Endothelial cell of umbilical vein (primary cell): ENCODE measurements around the gene ZBTB7A. TPM values are rescaled to one million over a fixed set of nuclear protein-coding genes. Genes with fewer than 3 reads are reported as not detected.

Experiments
- BruUV-seq: library from RNA; stranded (reverse); fragments of 400-500 nt; replicated peaks from 2 replicates; lab custom pipeline; 2021; lab: Mats Ljungman, UMichigan
- CTCF ChIA-PET: fragments of 300-600, 350-600 bp; sonication (Branson Sonifier 250); formaldehyde crosslinking; loops from one replicate; lab custom pipeline; 2021; ENCODE audit warnings: antibody characterized with exemption, inconsistent platforms; lab: Charles Lee
- POLR2A ChIA-PET: fragments of 300-600, 350-600 bp; sonication (Branson Sonifier 250); formaldehyde crosslinking; loops from one replicate; lab custom pipeline; 2021; ENCODE audit warnings: antibody characterized with exemption, inconsistent platforms; lab: Charles Lee
- DNase-seq: peaks from one replicate; pipeline ENCODE4 v3.0.0-alpha.2; 2011; ENCODE audit warnings: low read depth, low spot score
- FAIRE-seq: peaks from 2 replicates; lab custom pipeline; 2011; peaks lifted over from hg19 to GRCh38; lab: Jason Lieb, UNC
- H2AFZ ChIP-seq: 2 replicates; pipeline ENCODE4 v1.6.0; 2012; ENCODE audit warnings: low read depth, low read length, control low read depth, inconsistent platforms
- H3K27ac ChIP-seq: 2 replicates; pipeline ENCODE4 v1.5.1; 2011; ENCODE audit warnings: low read depth, mild to moderate bottlenecking, control low read depth, low read length, moderate library complexity; ENCODE audit not compliant: insufficient read depth
- H3K27me3 ChIP-seq, 2 experiments: 2 replicates each; pipeline versions ENCODE4 v1.6.0 to v1.6.1; 2011; ENCODE audit warnings: low read length in 2 of 2, mixed read lengths in 1 of 2; ENCODE audit not compliant: control insufficient read depth in 2 of 2, insufficient read depth in 2 of 2
- H3K36me3 ChIP-seq, 2 experiments: 2 replicates in 1 of 2; 3 replicates in 1 of 2; pipeline ENCODE4 v1.5.1; 2011; ENCODE audit warnings: low read length in 2 of 2, mild to moderate bottlenecking in 1 of 2, moderate library complexity in 1 of 2; ENCODE audit not compliant: control insufficient read depth in 2 of 2, insufficient read depth in 2 of 2; ENCODE audit errors: extremely low read depth in 1 of 2
- H3K4me1 ChIP-seq: 3 replicates; pipeline ENCODE4 v1.5.1; 2011; ENCODE audit warnings: mild to moderate bottlenecking, low read length; ENCODE audit not compliant: control insufficient read depth, insufficient read depth; ENCODE audit errors: extremely low read depth
- H3K4me2 ChIP-seq: 2 replicates; pipeline ENCODE4 v1.6.1; 2011; ENCODE audit warnings: low read length, control low read depth, mixed read lengths; ENCODE audit not compliant: insufficient read depth
- H3K4me3 ChIP-seq, 3 experiments: fragments of 200-600 bp in 1 of 3; sonication (generic), shearing (Covaris generic) in 1 of 3; replicated peaks in 1 of 3; 2 replicates each; pipeline ENCODE4 v1.5.1; 2011 to 2016; ENCODE audit warnings: control low read depth in 3 of 3, low read length in 3 of 3, mild to moderate bottlenecking in 2 of 3, inconsistent platforms in 1 of 3, low read depth in 1 of 3, moderate library complexity in 1 of 3; ENCODE audit not compliant: insufficient read depth in 1 of 3
- H3K79me2 ChIP-seq: 2 replicates; pipeline ENCODE4 v1.6.0; 2012; ENCODE audit warnings: low read length, inconsistent platforms; ENCODE audit not compliant: control insufficient read depth, insufficient read depth
- H3K9ac ChIP-seq: replicated peaks from 2 replicates; pipeline ENCODE3; 2011; ENCODE audit warnings: low read length, control low read depth; ENCODE audit not compliant: insufficient read depth; ENCODE audit errors: extremely low read depth
- H3K9me1 ChIP-seq: replicated peaks from 3 replicates; pipeline ENCODE4 v1.6.0; 2011; ENCODE audit warnings: mild to moderate bottlenecking, low read length; ENCODE audit not compliant: control insufficient read depth, insufficient read depth; ENCODE audit errors: extremely low read depth
- H3K9me3 ChIP-seq: replicated peaks from 2 replicates; pipeline ENCODE4 v1.5.1; 2012; ENCODE audit warnings: low read length, inconsistent platforms; ENCODE audit not compliant: control insufficient read depth, insufficient read depth
- H4K20me1 ChIP-seq: replicated peaks from 2 replicates; pipeline ENCODE3; 2011; ENCODE audit warnings: mild to moderate bottlenecking, low read length; ENCODE audit not compliant: control insufficient read depth, insufficient read depth; ENCODE audit errors: extremely low read depth
- CTCF ChIP-seq, 2 donors: IDR thresholded peaks; 1 replicate in 1 of 2; 2 replicates in 1 of 2; pipeline ENCODE4 v1.5.1; 2011; ENCODE audit warnings: low read length in 2 of 2, mild to moderate bottlenecking in 2 of 2, moderate library complexity in 2 of 2, control low read depth in 1 of 2, inconsistent platforms in 1 of 2, low read depth in 1 of 2; ENCODE audit not compliant: insufficient read depth in 1 of 2; ENCODE audit errors: extremely low read depth in 1 of 2
- EZH2 ChIP-seq: IDR thresholded peaks from 2 replicates; pipeline ENCODE4 v1.6.1; 2012; ENCODE audit warnings: borderline replicate concordance, low read depth, mild to moderate bottlenecking, moderate library complexity, low read length, inconsistent platforms; ENCODE audit not compliant: severe bottlenecking
- FOS ChIP-seq: IDR thresholded peaks from 2 replicates; pipeline ENCODE4 v1.6.1; 2011; ENCODE audit warnings: mild to moderate bottlenecking, low read length, moderate library complexity, borderline replicate concordance; ENCODE audit not compliant: insufficient read depth
- GATA2 ChIP-seq: IDR thresholded peaks from 2 replicates; pipeline ENCODE4 v1.7.0; 2011; ENCODE audit warnings: low read depth, mild to moderate bottlenecking, moderate library complexity, mixed read lengths, low read length; ENCODE audit not compliant: insufficient read length, insufficient read depth
- JUN ChIP-seq: IDR thresholded peaks from 2 replicates; pipeline ENCODE4 v1.6.1; 2011; ENCODE audit warnings: borderline replicate concordance, low read depth; ENCODE audit not compliant: insufficient read length, insufficient read depth
- MAX ChIP-seq: IDR thresholded peaks from 2 replicates; pipeline ENCODE4 v1.6.1; 2011; ENCODE audit not compliant: insufficient read depth, insufficient read length
- MYC ChIP-seq: IDR thresholded peaks from one replicate; pipeline ENCODE4 v1.6.1; 2011; ENCODE audit warnings: mild to moderate bottlenecking, low read depth, low read length
- POLR2A ChIP-seq: IDR thresholded peaks from 2 replicates; pipeline ENCODE4 v1.6.1; 2012; ENCODE audit warnings: low read depth, mild to moderate bottlenecking, control low read depth, low read length
- POLR2AphosphoS5 ChIP-seq: IDR thresholded peaks from 2 replicates; pipeline ENCODE4 v1.6.1; 2012; ENCODE audit warnings: low read depth, mild to moderate bottlenecking, control low read depth, low read length, moderate library complexity; ENCODE audit not compliant: insufficient read depth
- dilution Hi-C: fragments of 300-500 bp; cut with MboI; formaldehyde crosslinking; loops from one replicate; pipeline ENCODE4 v1.15.0; 2019; ENCODE audit warnings: low sequenced_read_pairs; ENCODE audit not compliant: extremely low pct_ligation_motif_present
- intact Hi-C: fragments of 100-400 bp; cut with micrococcal nuclease; formaldehyde crosslinking; loops from one replicate; pipeline ENCODE4 v1.10.0; 2022
- polyA plus RNA-seq, 4 experiments: library from polyadenylated mRNA; depleted of rRNA in 3 of 4; stranded (reverse) in 3 of 4; unstranded in 1 of 4; fragments of >200 nt; gene quantifications; 2 replicates each; pipeline versions ENCODE4 v1.2.1 to v1.2.3, GENCODE V29; 2011 to 2012; ENCODE audit warnings: missing spikeins in 1 of 4
- total RNA-seq: library from RNA; stranded (reverse); gene quantifications from 2 replicates; pipeline ENCODE4 v1.2.3, GENCODE V29; 2021

Gene ZBTB7A
- total and polyA plus RNA-seq, 2 donors (not counting 3 experiments of a cell fraction or from before 2014, with no cell fraction given), result 8.2 to 29.0 TPM

- Histone ChIP-seq H3K9ac (no peak overlapping the region), H3K27me3 (no peaks in the 10 kb centered on the region), H3K9me1 (no peaks in the 10 kb centered on the region), H2AFZ (no peak overlapping the region), H3K27ac (no peak overlapping the region), H4K20me1 (no peaks in the 10 kb centered on the region), H3K79me2 (peaks cover 2% of the 10 kb centered on the region), H3K4me2 (no peak overlapping the region), H3K36me3 (peaks cover 4 to 27% of the 10 kb centered on the region in 2 experiments), H3K4me1 (no peaks in the 10 kb centered on the region), H3K9me3 (no peaks in the 10 kb centered on the region), H3K4me3 (no peak overlapping the region)
- BruUV-seq, result no TSS peak
- DNase-seq, result no peak
- CTCF ChIA-PET, result no interaction called here
- dilution Hi-C loops, result no loop called here
- intact Hi-C loops, result no loop called here
- TF ChIP-seq FOS (no peak), JUN (no peak), POLR2AphosphoS5 (no peak), EZH2 (no peak), MAX (no peak), MYC (no peak), POLR2A (no peak), GATA2 (no peak), CTCF (IDR thresholded peaks at IDR 0.05; ENCODE audit: extremely low read depth in 1 of 2, insufficient read depth in 1 of 2, low read depth in 1 of 2, low read length in 2 of 2) (no peak)
- POLR2A ChIA-PET, result no interaction called here
- FAIRE-seq, result no peak
Observed at GRCh38 chr19:4038057-4038456, 28.6 kb downstream of the ZBTB7A start.
